ENCODE measurements around the gene TERT. TPM values are rescaled to one million over a fixed set of nuclear protein-coding genes. Genes with fewer than 3 reads are reported as not detected.

The TERT gene
- total and polyA plus RNA-seq, 8 donors, result 0.19 to 4.0 (median 0.38) TPM; not detected in 4

- no peaks in the 10 kb centered on the region for H3K4me1 ChIP-seq
- TF ChIP-seq POLR2AphosphoS5 (IDR thresholded peaks at IDR 0.05) (no peak), CTCF (IDR thresholded peaks at IDR 0.05) (no peak), POLR2A (IDR thresholded peaks at IDR 0.05) (no peak), EP300 (IDR thresholded peaks at IDR 0.05) (no peak)
- 89 to 93% (median 90%) methylated on average over 8 to 18 of the region's 18 CpGs for WGBS, 5 donors
- H3K4me3 ChIP-seq, result no peak overlapping the region
- no peak for DNase-seq
- intact Hi-C loops (cut with DNase I; ENCODE audit: low total_unique reads), result no loop called here
- H3K9me3 ChIP-seq, result peaks cover 0 to 6% (median 0%) of the 10 kb centered on the region in 4 donors
- no peak overlapping the region for H3K27ac ChIP-seq
- H3K36me3 ChIP-seq, result no peaks in the 10 kb centered on the region
- peaks cover 0 to 38% (median 0%) of the 10 kb centered on the region in 3 donors for H3K27me3 ChIP-seq
Measured at GRCh38 chr5:1212881-1213280, 82.0 kb downstream of the TERT start.

DNA sequence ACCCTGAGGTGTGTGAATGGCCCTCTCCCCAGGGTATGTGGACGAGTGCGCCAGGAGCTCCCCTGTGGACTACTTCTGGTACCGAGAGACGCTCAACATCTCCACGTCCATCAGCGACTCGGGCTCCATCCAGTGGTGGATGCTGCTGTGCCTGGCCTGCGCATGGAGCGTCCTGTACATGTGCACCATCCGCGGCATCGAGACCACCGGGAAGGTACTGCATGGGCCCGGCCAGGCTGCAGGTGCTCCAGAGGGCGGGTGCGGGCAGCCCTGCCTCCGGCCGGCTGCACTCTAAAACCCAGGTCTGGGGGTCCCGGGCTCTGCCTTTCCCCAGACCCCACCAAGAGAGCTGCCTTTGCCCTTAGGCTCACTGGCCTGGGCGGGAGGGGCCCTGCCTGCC lies 82.6 kb downstream of the TERT start:
- H3K27me3 ChIP-seq, result peaks cover 0 to 37% (median 0%) of the 10 kb centered on the region in 3 donors
- peaks cover 0 to 6% (median 0%) of the 10 kb centered on the region in 4 donors for H3K9me3 ChIP-seq
- no peak for DNase-seq
- H3K4me1 ChIP-seq, result no peaks in the 10 kb centered on the region
- no peaks in the 10 kb centered on the region for H3K36me3 ChIP-seq
- no peak overlapping the region for H3K4me3 ChIP-seq
- no peak for TF ChIP-seq POLR2AphosphoS5 (IDR thresholded peaks at IDR 0.05)
- no peak for TF ChIP-seq EP300 (IDR thresholded peaks at IDR 0.05)
- no peak for TF ChIP-seq CTCF (IDR thresholded peaks at IDR 0.05)
- no peak for TF ChIP-seq POLR2A (IDR thresholded peaks at IDR 0.05)
- H3K27ac ChIP-seq, result no peak overlapping the region
- intact Hi-C loops (cut with DNase I; ENCODE audit: low total_unique reads), result no loop called here
- WGBS, 5 donors, result 89 to 95% (median 93%) methylated on average over 13 to 20 of the region's 20 CpGs

DNA sequence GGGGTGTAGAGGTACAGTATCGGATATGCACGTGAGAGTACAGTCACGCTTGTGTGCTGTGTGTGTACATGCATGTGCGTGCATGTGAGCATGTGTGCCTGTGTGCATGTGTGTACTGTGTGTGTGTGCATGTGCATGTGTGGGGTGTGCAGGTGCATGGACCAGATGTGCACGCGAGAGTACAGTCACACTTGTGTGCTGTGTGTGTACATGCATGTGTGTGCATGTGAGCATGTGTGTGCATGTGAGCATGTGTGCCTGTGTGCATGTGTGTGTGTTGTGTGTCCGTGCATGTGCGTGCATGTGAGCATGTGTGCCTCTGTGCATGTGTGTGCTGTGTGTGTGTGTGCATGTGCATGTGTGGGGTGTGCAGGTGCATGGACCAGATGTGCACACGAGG lies 83.2 kb downstream of the TERT start:
- peaks cover 0 to 6% (median 0%) of the 10 kb centered on the region in 4 donors for H3K9me3 ChIP-seq
- no peak overlapping the region for H3K27ac ChIP-seq
- no peaks in the 10 kb centered on the region for H3K4me1 ChIP-seq
- intact Hi-C loops (cut with DNase I; ENCODE audit: low total_unique reads), result no loop called here
- WGBS, 5 donors, result 83 to 95% (median 94%) methylated on average over 9 of the region's 9 CpGs
- H3K4me3 ChIP-seq, result no peak overlapping the region
- TF ChIP-seq EP300 (IDR thresholded peaks at IDR 0.05), result no peak
- no peak for TF ChIP-seq POLR2A (IDR thresholded peaks at IDR 0.05)
- TF ChIP-seq CTCF (IDR thresholded peaks at IDR 0.05), result no peak
- TF ChIP-seq POLR2AphosphoS5 (IDR thresholded peaks at IDR 0.05), result no peak
- no peak for DNase-seq
- no peaks in the 10 kb centered on the region for H3K36me3 ChIP-seq
- H3K27me3 ChIP-seq, result peaks cover 0 to 43% (median 0%) of the 10 kb centered on the region in 3 donors

DNA sequence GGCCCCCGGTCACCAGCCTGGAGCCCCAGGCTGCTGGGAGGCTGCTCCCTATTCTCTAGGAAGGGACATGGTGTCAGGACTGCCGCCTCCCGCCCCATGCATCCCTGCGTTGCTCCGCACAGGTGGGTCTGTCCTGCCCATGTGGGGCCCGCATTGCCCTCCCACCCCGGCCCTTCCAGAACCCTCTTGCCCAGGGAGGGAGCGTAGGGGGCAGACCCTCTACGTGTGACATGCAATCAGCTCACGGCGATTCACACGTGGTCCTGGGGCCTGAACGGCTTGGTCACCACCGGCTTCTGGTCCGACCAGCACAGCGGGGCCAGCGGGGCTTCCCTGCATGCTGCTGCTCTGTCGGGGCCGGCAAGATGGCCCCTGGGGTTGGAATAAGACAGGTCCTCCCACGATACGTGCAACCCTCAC lies 84.0 kb downstream of the TERT start:
- intact Hi-C loops (cut with DNase I; ENCODE audit: low total_unique reads), result no loop called here
- DNase-seq, result no peak
- Histone ChIP-seq H3K27ac (no peak overlapping the region), H3K9me3 (peaks cover 0 to 6% (median 0%) of the 10 kb centered on the region in 4 donors), H3K4me1 (no peaks in the 10 kb centered on the region), H3K27me3 (peaks cover 0 to 50% (median 0%) of the 10 kb centered on the region in 3 donors), H3K4me3 (no peak overlapping the region), H3K36me3 (no peaks in the 10 kb centered on the region)
- TF ChIP-seq EP300 (IDR thresholded peaks at IDR 0.05) (no peak), POLR2AphosphoS5 (IDR thresholded peaks at IDR 0.05) (no peak), POLR2A (IDR thresholded peaks at IDR 0.05) (no peak), CTCF (IDR thresholded peaks at IDR 0.05) (no peak)
- WGBS, 5 donors, result 84 to 92% (median 87%) methylated on average over 16 to 21 of the region's 21 CpGs

Measured in stomach (tissue), 9 donors.